ENCODE measurements around the gene KCTD8.

GRCh38 chr4:44415251-44415650, 33.4 kb downstream of the KCTD8 start:
- TF ChIP-seq CTCF (IDR thresholded peaks at IDR 0.05 in 4 of 5, conservative IDR thresholded peaks at IDR 0.05 in 1 of 5) = no peak
- no peak for TF ChIP-seq POLR2A (IDR thresholded peaks at IDR 0.05)

Measured in gastrocnemius medialis (tissue), 4 donors.